ENCODE measurements around the gene NCAM1.

DNA sequence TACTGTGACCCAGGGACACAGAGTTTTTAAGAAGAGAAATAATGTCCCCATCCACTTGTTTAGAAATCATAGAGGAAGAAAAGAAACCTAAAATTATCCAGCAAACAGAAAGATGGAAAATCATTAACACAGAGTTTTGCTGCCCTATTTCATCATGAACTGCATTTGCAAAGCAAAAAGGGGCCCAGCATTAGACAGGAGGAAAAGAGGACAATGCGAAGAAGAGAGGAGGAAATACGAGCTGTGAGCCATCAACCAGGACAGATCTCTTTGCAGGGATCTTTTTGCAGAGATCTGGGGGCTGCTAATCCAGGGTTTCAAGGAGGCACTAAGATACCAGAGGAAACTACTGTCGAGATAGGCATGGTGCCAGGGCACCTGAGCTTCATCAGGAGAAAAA lies 14.4 kb upstream of the NCAM1 start:
- TF ChIP-seq ZNF384 (IDR thresholded peaks at IDR 0.05) (no peak), BHLHE40 (IDR thresholded peaks at IDR 0.05; ENCODE audit: borderline replicate concordance) (no peak), FOXK2 (IDR thresholded peaks at IDR 0.05) (no peak), FOXM1 (IDR thresholded peaks at IDR 0.05; ENCODE audit: borderline replicate concordance) (no peak), SUZ12 (IDR thresholded peaks at IDR 0.05) (no peak), L3MBTL2 (conservative IDR thresholded peaks at IDR 0.05) (no peak), SP1 (IDR thresholded peaks at IDR 0.05) (no peak), NFRKB (IDR thresholded peaks at IDR 0.05) (no peak), ARNT (IDR thresholded peaks at IDR 0.05) (no peak)
- TF ChIP-seq, protein P1, sequence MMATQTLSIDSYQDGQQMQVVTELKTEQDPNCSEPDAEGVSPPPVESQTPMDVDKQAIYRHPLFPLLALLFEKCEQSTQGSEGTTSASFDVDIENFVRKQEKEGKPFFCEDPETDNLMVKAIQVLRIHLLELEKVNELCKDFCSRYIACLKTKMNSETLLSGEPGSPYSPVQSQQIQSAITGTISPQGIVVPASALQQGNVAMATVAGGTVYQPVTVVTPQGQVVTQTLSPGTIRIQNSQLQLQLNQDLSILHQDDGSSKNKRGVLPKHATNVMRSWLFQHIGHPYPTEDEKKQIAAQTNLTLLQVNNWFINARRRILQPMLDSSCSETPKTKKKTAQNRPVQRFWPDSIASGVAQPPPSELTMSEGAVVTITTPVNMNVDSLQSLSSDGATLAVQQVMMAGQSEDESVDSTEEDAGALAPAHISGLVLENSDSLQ (IDR thresholded peaks at IDR 0.05), result no peak
